Motor neuron (in vitro differentiated cells): ENCODE data around the gene ZSCAN5B. TPM values are rescaled to one million over a fixed set of nuclear protein-coding genes. Genes with fewer than 3 reads are reported as not detected.

Experiments used
- ATAC-seq, 8 experiments: fragments of 200-7000 bp; cut with Tn5 transposase; replicated peaks in 6 of 8; 2 replicates each; pipeline ENCODE4 v1.8.0; 2021; ENCODE audit warnings: mild to moderate bottlenecking in 8 of 8, moderate library complexity in 8 of 8
- H3K27ac ChIP-seq, 2 donors: fragments of 250-450 bp; sonication (Bioruptor Pico); 2 replicates each; pipeline ENCODE4 v1.9.0; 2021; ENCODE audit warnings: antibody characterized with exemption in 2 of 2, mild to moderate bottlenecking in 2 of 2, moderate library complexity in 1 of 2
- H3K4me1 ChIP-seq, 2 donors: fragments of 250-450 bp; sonication (Bioruptor Pico); replicated peaks in 1 of 2; 2 replicates each; pipeline ENCODE4 v1.6.1; 2021; ENCODE audit warnings: antibody characterized with exemption in 2 of 2, mild to moderate bottlenecking in 2 of 2, moderate library complexity in 1 of 2
- H3K4me3 ChIP-seq, 5 donors: fragments of 250-450 bp; sonication (Bioruptor Pico); 2 replicates each; pipeline ENCODE4 v1.9.0; 2021; ENCODE audit warnings: antibody characterized with exemption in 5 of 5, mild to moderate bottlenecking in 5 of 5, moderate library complexity in 4 of 5
- WGBS, 10 experiments: fragments of 450-650 bp; shearing (Covaris generic); methylation state at CpG; one replicate each; pipeline ENCODE4 v1.0.0; 2022; 5-methylcytosine and 5-hydroxymethylcytosine counted together
- in situ Hi-C, 9 experiments: fragments of 400-800 bp; cut with MboI; loops; one replicate each; pipeline ENCODE4 v1.15.0; 2021; ENCODE audit warnings: low sequenced_read_pairs in 9 of 9, low pct_unique_long_range_greater_than_20kb in 2 of 9; ENCODE audit not compliant: unreplicated experiment in 9 of 9
- total RNA-seq, 8 experiments: library from RNA; unstranded; fragments of 300-600 nt; gene quantifications; 2 replicates each; pipeline versions ENCODE4 v1.2.3 to v1.2.4, GENCODE V29; 2022

Gene ZSCAN5B
- total RNA-seq, 8 experiments from 2014 or later: 0.13 to 0.21 (median 0.18) TPM; not detected in 4

DNA sequence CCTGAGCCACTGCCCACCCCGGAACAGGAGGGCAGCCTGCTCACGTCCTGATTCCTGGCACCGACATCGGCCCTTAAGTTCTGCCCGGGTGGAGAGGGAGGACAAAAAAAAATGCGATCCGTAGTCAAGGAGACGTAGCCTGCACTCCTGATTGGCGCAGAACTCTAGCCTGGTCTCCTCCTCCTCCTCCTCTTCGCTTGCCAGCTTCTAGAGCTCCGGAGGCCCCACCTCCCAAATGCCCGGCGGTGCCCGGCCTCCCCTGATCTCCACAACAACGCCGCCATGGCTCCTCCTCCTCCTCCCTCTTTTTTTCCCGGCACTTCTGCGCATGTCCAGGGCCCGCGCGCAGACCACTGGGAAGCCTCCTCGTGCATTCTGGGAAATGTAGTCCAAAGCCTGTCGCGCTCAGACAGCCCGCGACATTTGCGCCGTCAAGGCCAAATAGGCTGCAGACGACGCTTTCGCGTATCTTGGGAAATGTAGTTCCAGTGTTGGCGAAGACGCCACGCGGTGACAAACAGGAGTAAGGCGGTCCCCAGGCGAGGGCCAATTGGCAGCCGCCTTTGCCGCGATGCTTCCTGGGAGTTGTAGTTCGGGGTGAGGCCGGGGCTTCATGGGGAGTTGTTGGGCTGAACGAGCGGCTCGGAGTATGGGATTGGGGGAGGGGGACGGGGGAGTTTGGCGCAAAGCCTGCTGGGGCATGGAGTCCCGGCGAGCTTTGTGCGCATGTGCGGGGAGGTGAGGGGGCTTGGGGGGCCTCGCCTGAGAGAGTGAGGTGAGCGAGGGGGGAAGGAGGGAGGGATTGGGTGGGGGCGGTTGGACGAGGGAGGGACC is 56.8 kb downstream of the ZSCAN5B start, which contains the start of gene ZNF444:
ZNF444 (plus strand) TSS at position 705 of the 834 bp plus-strand sequence. CDS start 5,625 bp downstream, outside the sequence.
- H3K4me3 ChIP-seq: peak within 1 kb of the TSS; percentile 43 to 57 (median 50)
- WGBS, 10 experiments: 0% methylated on average over 5 of the region's 56 CpGs; no CpG with 5 or more reads in 8 of the 10 experiments
- in situ Hi-C loops: no loop called here
- peaks cover 12% of the 10 kb centered on the region in 2 donors for H3K4me1 ChIP-seq
- peak; percentile 88 to 96 (median 94) for ATAC-seq
- H3K27ac ChIP-seq: peak within 1 kb of the TSS; percentile 66 to 91

DNA sequence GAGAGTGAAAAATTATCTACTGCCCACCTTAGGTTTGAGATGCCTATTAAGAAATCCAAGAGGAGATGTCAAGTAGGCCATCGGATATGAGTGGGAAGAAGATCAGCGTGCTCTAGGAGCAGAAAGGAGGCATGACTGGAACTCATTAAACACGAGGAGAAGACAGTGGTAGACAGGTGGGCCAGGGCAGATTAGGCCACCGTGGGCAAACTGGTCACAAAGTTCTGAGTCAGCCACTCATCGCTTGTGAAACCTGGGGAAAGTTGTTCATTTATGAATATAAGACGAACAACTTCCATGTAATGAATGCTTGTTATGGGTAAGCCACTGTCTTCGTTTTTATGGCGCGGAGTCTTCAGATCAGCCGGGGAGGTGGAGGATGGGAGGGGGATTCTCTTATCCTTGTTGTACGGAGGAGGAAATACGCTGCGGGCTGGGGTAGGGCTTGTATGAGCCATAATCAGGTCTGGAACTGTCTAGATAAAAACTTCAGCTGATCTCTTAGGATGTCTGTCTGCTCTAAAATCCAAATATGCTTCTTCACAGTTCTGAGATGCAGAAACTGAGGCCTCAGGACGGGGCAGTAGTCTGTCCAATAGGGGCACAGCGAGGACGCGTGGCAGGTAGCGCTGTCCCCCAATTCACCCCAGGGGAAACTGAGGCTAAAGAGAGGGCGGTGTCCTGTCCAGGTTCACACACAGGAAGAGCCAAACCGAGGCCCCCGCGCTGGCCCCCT is 57.6 kb downstream of the ZSCAN5B start:
- 0 to 82% (median 59%) methylated on average over 3 to 12 of the region's 22 CpGs for WGBS, 10 experiments
- H3K4me3 ChIP-seq: peak overlapping the region; percentile 43 to 57 (median 50)
- ATAC-seq: peak in 2 of 8 experiments; percentile 1
- H3K27ac ChIP-seq: peak overlapping the region; percentile 66 to 91
- in situ Hi-C loops: no loop called here
- H3K4me1 ChIP-seq: peaks cover 12% of the 10 kb centered on the region in 2 donors

Other genes starting within 250 kb of the ZSCAN5B start
- gene NLRP8, start 250.0 kb downstream of the ZSCAN5B start, total RNA-seq: under 1 TPM in 3 of 8 experiments, not detected in 5; 0.04 to 0.28 (median 0.14) TPM
- gene NLRP5, start 211.0 kb downstream of the ZSCAN5B start, total RNA-seq: under 1 TPM in 3 of 8 experiments, not detected in 5; 0.10 to 0.14 (median 0.10) TPM
- gene ZNF787, start 76.5 kb downstream of the ZSCAN5B start, total RNA-seq: 10 to 100 TPM; 15.2 to 22.3 (median 17.5) TPM
- gene ZNF444, start 56.5 kb downstream of the ZSCAN5B start, total RNA-seq: 10 to 100 TPM; 10.4 to 20.1 (median 13.3) TPM
- under 1 TPM in 1 of 8 experiments, not detected in 7; 0.29 TPM for gene GALP, start 21.8 kb downstream of the ZSCAN5B start, total RNA-seq
- gene ZSCAN5C, start 4.5 kb upstream of the ZSCAN5B start, total RNA-seq: under 1 TPM in 1 of 8 experiments, not detected in 7; 0.38 TPM
- 1 to 10 TPM in 3 of 8 experiments, under 1 TPM in 3, not detected in 2; 0.46 to 9.9 (median 2.5) TPM for gene EDDM13, start 75.0 kb upstream of the ZSCAN5B start, total RNA-seq
- 10 to 100 TPM in 3 of 8 experiments, 1 to 10 TPM in 5; 5.2 to 21.4 (median 7.0) TPM for gene ZSCAN5A, start 117.1 kb upstream of the ZSCAN5B start, total RNA-seq
- 1 to 10 TPM; 1.0 to 7.9 (median 3.7) TPM for gene ZNF582, start 195.8 kb upstream of the ZSCAN5B start, total RNA-seq
- gene ZNF583, start 206.5 kb upstream of the ZSCAN5B start, total RNA-seq: 10 to 100 TPM in 1 of 8 experiments, 1 to 10 TPM in 7; 3.4 to 11.8 (median 6.6) TPM